Uterus (tissue), 4 donors: ENCODE measurements around the gene TAS2R13. TPM values are rescaled to one million over a fixed set of nuclear protein-coding genes. Genes with fewer than 3 reads are reported as not detected.

Experiments used
- DNase-seq, 2 donors: peaks; one replicate each; pipeline ENCODE4 v3.0.0-alpha.2; 2019 to 2020
- H3K27ac ChIP-seq, 2 donors: fragments of 200-600 bp; sonication (generic); 1 replicate in 1 of 2; 2 replicates in 1 of 2; pipeline ENCODE4 v1.5.1; 2016 to 2018
- H3K27me3 ChIP-seq, 2 donors: fragments of 200-600 bp; sonication (generic); one replicate each; pipeline ENCODE4 v1.5.1; 2018 to 2019; ENCODE audit warnings: control low read depth in 1 of 2
- H3K36me3 ChIP-seq, 2 donors: fragments of 200-600 bp; sonication (generic); one replicate each; pipeline ENCODE4 v1.5.1; 2019; ENCODE audit warnings: control low read depth in 1 of 2
- H3K4me1 ChIP-seq, 2 donors: fragments of 200-600 bp; sonication (generic); one replicate each; pipeline ENCODE4 v1.5.1; 2018 to 2019; ENCODE audit warnings: control low read depth in 1 of 2
- H3K4me3 ChIP-seq, 2 donors: fragments of 200-600 bp; sonication (generic); 1 replicate in 1 of 2; 2 replicates in 1 of 2; pipeline ENCODE4 v1.5.1; 2018 to 2019; ENCODE audit warnings: mild to moderate bottlenecking in 1 of 2
- H3K9me3 ChIP-seq, 2 donors: fragments of 200-600 bp; sonication (generic); one replicate each; pipeline ENCODE4 v1.5.1; 2019; ENCODE audit warnings: control low read depth in 1 of 2
- POLR2A ChIP-seq, 2 donors: fragments of 450-650 bp; IDR thresholded peaks; one replicate each; pipeline ENCODE4 v1.6.1; 2016; ENCODE audit warnings: antibody characterized with exemption in 2 of 2, mild to moderate bottlenecking in 1 of 2, moderate library complexity in 1 of 2
- intact Hi-C: fragments of 100-400 bp; cut with DNase I; formaldehyde crosslinking; loops from one replicate; pipeline ENCODE4 v1.15.1; 2023; ENCODE audit warnings: low total_unique reads
- total RNA-seq, 4 donors: library from RNA; depleted of rRNA in 3 of 4; stranded (reverse); fragments of >200 nt in 3 of 4; gene quantifications; one replicate each; pipeline versions ENCODE4 v1.1.0 to v1.2.4, GENCODE V29; 2014 to 2023
- TF ChIP-seq, protein P1 (sequence below), 4 experiments: fragments of 200-600 bp in 2 of 4; fragments of 450-650 bp in 2 of 4; sonication (generic) in 2 of 4; IDR thresholded peaks; one replicate each; pipeline ENCODE4 v1.5.1; 2016 to 2019; ENCODE audit warnings: antibody characterized with exemption in 4 of 4, mild to moderate bottlenecking in 2 of 4, moderate library complexity in 1 of 4
- donor health status: DM: yes; HTN: yes; CAD: no.

TAS2R13 gene
- total RNA-seq, 4 donors from 2014 or later: 0.51 to 11.3 (median 4.3) TPM

DNA sequence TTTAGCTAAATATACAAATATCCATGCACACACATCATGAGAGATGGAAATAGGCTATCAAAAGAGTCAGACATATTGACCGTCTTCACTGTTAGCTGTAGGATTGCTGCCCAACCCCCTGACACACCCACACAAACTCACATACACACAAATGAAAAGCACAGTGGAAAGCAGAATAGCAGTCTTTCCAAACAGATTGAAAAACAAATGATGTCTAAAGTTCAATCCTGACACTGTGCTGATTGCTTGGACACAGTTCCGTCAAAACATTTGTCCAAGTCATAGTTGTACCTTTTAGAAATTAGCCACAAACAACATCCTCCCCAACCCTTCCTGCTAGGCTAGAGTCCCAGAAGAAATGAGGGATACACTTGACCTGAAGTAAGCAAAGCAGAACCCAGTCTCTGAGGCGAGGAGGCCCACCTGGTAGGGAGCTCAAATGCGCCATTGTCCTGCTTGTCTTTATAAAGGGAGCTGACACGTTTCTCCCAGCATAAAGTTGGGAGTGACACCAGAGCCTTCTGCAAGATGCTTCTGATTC lies 19.5 kb upstream of the TAS2R13 start, which contains the start of gene PRH2:
TSS of gene PRH2 (plus strand) at position 491 of the 541 bp plus-strand sequence. CDS start at position 529, 38 bp downstream.
- Histone ChIP-seq H3K4me1 (no peaks in the 10 kb centered on the region), H3K9me3 (no peaks in the 10 kb centered on the region), H3K27ac (no peak within 1 kb of the TSS), H3K27me3 (no peaks in the 10 kb centered on the region), H3K4me3 (no peak within 1 kb of the TSS), H3K36me3 (no peaks in the 10 kb centered on the region)
- intact Hi-C loops: no loop called here
- no peak for TF ChIP-seq POLR2A (IDR thresholded peaks at IDR 0.05)
- TF ChIP-seq, protein P1, sequence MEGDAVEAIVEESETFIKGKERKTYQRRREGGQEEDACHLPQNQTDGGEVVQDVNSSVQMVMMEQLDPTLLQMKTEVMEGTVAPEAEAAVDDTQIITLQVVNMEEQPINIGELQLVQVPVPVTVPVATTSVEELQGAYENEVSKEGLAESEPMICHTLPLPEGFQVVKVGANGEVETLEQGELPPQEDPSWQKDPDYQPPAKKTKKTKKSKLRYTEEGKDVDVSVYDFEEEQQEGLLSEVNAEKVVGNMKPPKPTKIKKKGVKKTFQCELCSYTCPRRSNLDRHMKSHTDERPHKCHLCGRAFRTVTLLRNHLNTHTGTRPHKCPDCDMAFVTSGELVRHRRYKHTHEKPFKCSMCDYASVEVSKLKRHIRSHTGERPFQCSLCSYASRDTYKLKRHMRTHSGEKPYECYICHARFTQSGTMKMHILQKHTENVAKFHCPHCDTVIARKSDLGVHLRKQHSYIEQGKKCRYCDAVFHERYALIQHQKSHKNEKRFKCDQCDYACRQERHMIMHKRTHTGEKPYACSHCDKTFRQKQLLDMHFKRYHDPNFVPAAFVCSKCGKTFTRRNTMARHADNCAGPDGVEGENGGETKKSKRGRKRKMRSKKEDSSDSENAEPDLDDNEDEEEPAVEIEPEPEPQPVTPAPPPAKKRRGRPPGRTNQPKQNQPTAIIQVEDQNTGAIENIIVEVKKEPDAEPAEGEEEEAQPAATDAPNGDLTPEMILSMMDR (IDR thresholded peaks at IDR 0.05): no peak
- no peak for DNase-seq

DNA sequence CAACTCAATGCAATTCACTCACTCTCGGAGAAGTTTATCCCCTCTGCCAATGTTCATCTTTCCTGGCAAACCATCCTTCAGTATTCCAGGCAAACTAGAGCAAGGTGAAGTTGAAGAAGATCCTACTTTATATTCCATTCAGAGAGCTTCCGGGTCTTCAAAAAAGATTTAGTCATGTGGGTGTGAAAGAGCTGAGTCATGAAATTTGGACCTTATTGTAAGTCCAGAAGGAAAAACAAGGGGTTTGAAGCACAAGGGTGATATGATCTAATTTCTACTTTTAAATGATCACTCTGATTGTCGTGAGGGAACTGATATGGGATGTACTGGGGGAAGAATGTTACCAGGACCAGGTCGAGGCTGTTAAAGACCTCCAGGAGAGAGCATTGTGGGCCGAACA lies 16.9 kb upstream of the TAS2R13 start:
- Histone ChIP-seq H3K27me3 (no peaks in the 10 kb centered on the region), H3K9me3 (peaks cover 0 to 4% of the 10 kb centered on the region in 2 donors), H3K36me3 (no peaks in the 10 kb centered on the region), H3K27ac (no peak overlapping the region), H3K4me1 (no peaks in the 10 kb centered on the region), H3K4me3 (no peak overlapping the region)
- no peak for TF ChIP-seq POLR2A (IDR thresholded peaks at IDR 0.05)
- TF ChIP-seq, protein P1 (IDR thresholded peaks at IDR 0.05): no peak
- intact Hi-C loops: no loop called here
- DNase-seq: no peak

DNA sequence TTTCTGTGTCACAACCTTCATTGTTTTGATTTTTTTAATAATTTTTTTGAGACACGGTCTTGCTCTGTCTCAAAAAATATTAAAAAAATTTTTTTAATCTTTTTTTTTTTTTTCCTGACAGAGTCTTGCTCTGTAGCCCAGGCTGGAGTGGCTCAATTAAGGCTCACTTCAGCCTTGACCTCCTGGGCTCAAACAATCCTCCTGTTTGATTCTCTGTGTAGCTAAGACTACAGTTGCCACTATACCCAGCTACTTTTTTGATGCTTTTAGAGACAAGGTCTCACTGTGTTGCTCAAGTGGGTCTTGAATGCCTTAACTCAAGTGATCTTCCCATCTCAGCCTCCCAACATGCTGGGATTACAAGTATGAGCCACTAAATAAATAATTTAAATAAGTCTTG lies 10.4 kb upstream of the TAS2R13 start:
- peaks cover 0 to 4% of the 10 kb centered on the region in 2 donors for H3K9me3 ChIP-seq
- no peaks in the 10 kb centered on the region for H3K27me3 ChIP-seq
- H3K36me3 ChIP-seq: no peaks in the 10 kb centered on the region
- DNase-seq: no peak
- no peak overlapping the region for H3K27ac ChIP-seq
- H3K4me3 ChIP-seq: no peak overlapping the region
- H3K4me1 ChIP-seq: no peaks in the 10 kb centered on the region
- intact Hi-C loops: no loop called here
- TF ChIP-seq, protein P1 (IDR thresholded peaks at IDR 0.05): no peak
- no peak for TF ChIP-seq POLR2A (IDR thresholded peaks at IDR 0.05)

DNA sequence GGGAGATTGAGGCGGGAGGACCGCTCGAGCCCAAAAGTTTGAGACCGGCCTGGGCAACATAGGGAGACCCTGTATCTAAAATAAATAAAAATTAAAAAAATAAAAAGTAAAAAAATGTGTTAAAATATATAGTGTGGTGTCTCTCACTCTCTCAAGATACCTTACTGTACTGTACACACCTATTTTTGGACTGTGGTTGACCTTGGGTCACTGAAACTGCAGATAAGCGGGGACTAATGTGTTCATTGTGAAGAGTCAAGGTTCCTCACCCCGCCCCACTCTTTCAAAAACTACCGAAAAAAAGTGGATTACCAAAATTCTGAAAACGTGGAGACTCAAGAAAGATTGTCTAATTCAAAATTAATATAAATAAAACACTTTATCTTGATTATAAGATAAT lies 1.0 kb upstream of the TAS2R13 start:
- H3K4me3 ChIP-seq: no peak overlapping the region
- H3K36me3 ChIP-seq: no peaks in the 10 kb centered on the region
- H3K27ac ChIP-seq: no peak overlapping the region
- TF ChIP-seq POLR2A (IDR thresholded peaks at IDR 0.05): no peak
- TF ChIP-seq, protein P1 (IDR thresholded peaks at IDR 0.05): no peak
- DNase-seq: no peak
- H3K9me3 ChIP-seq: no peaks in the 10 kb centered on the region
- intact Hi-C loops: no loop called here
- H3K27me3 ChIP-seq: no peaks in the 10 kb centered on the region
- H3K4me1 ChIP-seq: no peaks in the 10 kb centered on the region

GRCh38 chr12:10904686-10905085 lies 4.7 kb downstream of the TAS2R13 start:
- no peak for TF ChIP-seq POLR2A (IDR thresholded peaks at IDR 0.05)
- TF ChIP-seq, protein P1 (IDR thresholded peaks at IDR 0.05): no peak
- peaks cover 0 to 25% of the 10 kb centered on the region in 2 donors for H3K9me3 ChIP-seq
- H3K4me3 ChIP-seq: no peak overlapping the region
- H3K27me3 ChIP-seq: no peaks in the 10 kb centered on the region
- DNase-seq: no peak
- intact Hi-C loops: no loop called here
- no peaks in the 10 kb centered on the region for H3K36me3 ChIP-seq
- H3K4me1 ChIP-seq: no peaks in the 10 kb centered on the region
- no peak overlapping the region for H3K27ac ChIP-seq
